HUDEP-2 (cell line): ENCODE results near the gene ADAMTS3.
"Not testable (repeated sequence)": the region's sequence is repeated elsewhere in the genome, so short reads cannot be mapped to it uniquely, and the experiment has no call there.

Experiments
- DNase-seq, 76 experiments: peaks; one replicate each; lab custom pipeline; 2025; ENCODE audit not compliant: unreplicated experiment in 76 of 76; lab: John Stamatoyannopoulos, UW

Gene ADAMTS3

GRCh38 chr4:72553540-72554337 is 15.3 kb downstream of the ADAMTS3 start:
- peak in 62 of 76 experiments; percentile 1 to 69 (median 32) for DNase-seq

- no peak for DNase-seq
Measured at GRCh38 chr4:72552447-72552846, 16.6 kb downstream of the ADAMTS3 start.

- DNase-seq: no peak
Measured at GRCh38 chr4:72546456-72546855, 22.6 kb downstream of the ADAMTS3 start.

GRCh38 chr4:72540694-72541093 is 28.3 kb downstream of the ADAMTS3 start:
- not testable (repeated sequence) for DNase-seq

- DNase-seq: no peak
Measured at GRCh38 chr4:72538006-72538405, 31.0 kb downstream of the ADAMTS3 start.

- DNase-seq: peak in 3 of 76 experiments; percentile 3 to 10 (median 4)
Measured at GRCh38 chr4:72536443-72536842, 32.6 kb downstream of the ADAMTS3 start.

GRCh38 chr4:72531768-72532290 is 37.2 kb downstream of the ADAMTS3 start:
- no peak for DNase-seq

GRCh38 chr4:72531322-72531721 is 37.7 kb downstream of the ADAMTS3 start:
- no peak for DNase-seq

- DNase-seq: peak in 1 of 76 experiments; percentile 1
Measured at GRCh38 chr4:72529148-72529822, 39.7 kb downstream of the ADAMTS3 start.

GRCh38 chr4:72527038-72527646 is 41.9 kb downstream of the ADAMTS3 start:
- no peak for DNase-seq

- no peak for DNase-seq
Measured at GRCh38 chr4:72525938-72526337, 43.1 kb downstream of the ADAMTS3 start.

GRCh38 chr4:72522440-72522839 is 46.6 kb downstream of the ADAMTS3 start:
- no peak for DNase-seq

GRCh38 chr4:72513227-72513626 is 55.8 kb downstream of the ADAMTS3 start:
- peak in 3 of 76 experiments; percentile 1 to 12 (median 10) for DNase-seq

- DNase-seq: no peak
Measured at GRCh38 chr4:72507860-72508419, 61.1 kb downstream of the ADAMTS3 start.

GRCh38 chr4:72507167-72507566 is 61.9 kb downstream of the ADAMTS3 start:
- DNase-seq: no peak

- DNase-seq: peak in 35 of 76 experiments; percentile 0 to 42 (median 8)
Measured at GRCh38 chr4:72505314-72505744, 63.7 kb downstream of the ADAMTS3 start.

- no peak for DNase-seq
Measured at GRCh38 chr4:72500214-72500613, 68.8 kb downstream of the ADAMTS3 start.

- no peak for DNase-seq
Measured at GRCh38 chr4:72496119-72496518, 72.9 kb downstream of the ADAMTS3 start.

GRCh38 chr4:72494156-72494555 is 74.9 kb downstream of the ADAMTS3 start:
- DNase-seq: no peak

GRCh38 chr4:72489267-72489666 is 79.8 kb downstream of the ADAMTS3 start:
- DNase-seq: no peak

- no peak for DNase-seq
Measured at GRCh38 chr4:72486991-72487390, 82.0 kb downstream of the ADAMTS3 start.
